GM18526 (cell line): ENCODE results near the gene TRMT112.
A peak's percentile ranks its signal among the peaks of the same experiment; 100 is the strongest.

Experiments
- POLR2A ChIP-seq: IDR thresholded peaks from 3 replicates; pipeline ENCODE4 v1.6.1; 2011; ENCODE audit not compliant: insufficient read length; ENCODE audit errors: extremely low read depth

TRMT112 gene

DNA sequence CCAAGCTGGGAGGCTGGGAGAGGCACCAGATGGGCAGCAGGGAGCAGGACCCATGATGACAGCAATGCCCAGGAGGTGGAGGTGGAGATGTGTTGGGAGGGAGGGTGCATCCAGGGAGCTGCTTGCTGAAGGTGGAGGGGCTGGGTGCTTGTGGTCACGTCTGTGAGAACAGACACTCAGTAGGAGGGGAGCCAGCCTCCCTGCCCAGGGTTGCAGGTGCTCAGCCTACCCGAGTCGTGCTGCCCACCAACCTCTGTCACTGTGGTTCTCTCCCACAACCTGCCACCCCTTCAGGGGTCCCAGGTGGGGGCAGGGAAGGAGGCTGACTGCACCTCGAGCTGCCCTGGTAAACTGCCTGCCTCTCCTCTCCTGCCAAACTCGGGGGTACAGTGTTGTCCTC is 6.0 kb upstream of the TRMT112 start:
- TF ChIP-seq POLR2A, result no peak

- no peak for TF ChIP-seq POLR2A
Observed at GRCh38 chr11:64322925-64323260, 5.5 kb upstream of the TRMT112 start.

GRCh38 chr11:64321533-64321932 is 4.2 kb upstream of the TRMT112 start:
- no peak for TF ChIP-seq POLR2A

DNA sequence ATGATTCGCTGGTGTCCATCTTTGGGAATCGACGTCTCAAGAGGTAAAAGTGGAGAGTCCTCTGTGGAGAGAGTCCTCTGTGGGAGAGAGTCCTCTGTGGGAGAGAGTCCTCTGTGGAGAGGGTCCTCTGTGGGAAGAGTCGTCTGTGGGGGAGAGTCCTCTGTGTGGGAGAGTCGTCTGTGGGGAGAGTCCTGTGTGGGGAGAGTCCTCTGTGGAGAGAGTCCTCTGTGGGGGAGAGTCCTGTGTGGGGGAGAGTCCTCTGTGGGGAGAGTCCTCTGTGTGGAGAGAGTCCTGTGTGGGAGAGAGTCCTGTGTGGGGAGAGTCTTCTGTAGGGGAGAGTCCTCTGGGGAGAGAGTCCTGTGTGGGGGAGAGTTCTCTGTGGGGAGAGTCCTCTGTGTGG is 3.7 kb upstream of the TRMT112 start:
- TF ChIP-seq POLR2A, result no peak

GRCh38 chr11:64320556-64320955 is 3.2 kb upstream of the TRMT112 start:
- TF ChIP-seq POLR2A, result no peak

- no peak for TF ChIP-seq POLR2A
Observed at GRCh38 chr11:64318766-64319761, 1.7 kb upstream of the TRMT112 start.

DNA sequence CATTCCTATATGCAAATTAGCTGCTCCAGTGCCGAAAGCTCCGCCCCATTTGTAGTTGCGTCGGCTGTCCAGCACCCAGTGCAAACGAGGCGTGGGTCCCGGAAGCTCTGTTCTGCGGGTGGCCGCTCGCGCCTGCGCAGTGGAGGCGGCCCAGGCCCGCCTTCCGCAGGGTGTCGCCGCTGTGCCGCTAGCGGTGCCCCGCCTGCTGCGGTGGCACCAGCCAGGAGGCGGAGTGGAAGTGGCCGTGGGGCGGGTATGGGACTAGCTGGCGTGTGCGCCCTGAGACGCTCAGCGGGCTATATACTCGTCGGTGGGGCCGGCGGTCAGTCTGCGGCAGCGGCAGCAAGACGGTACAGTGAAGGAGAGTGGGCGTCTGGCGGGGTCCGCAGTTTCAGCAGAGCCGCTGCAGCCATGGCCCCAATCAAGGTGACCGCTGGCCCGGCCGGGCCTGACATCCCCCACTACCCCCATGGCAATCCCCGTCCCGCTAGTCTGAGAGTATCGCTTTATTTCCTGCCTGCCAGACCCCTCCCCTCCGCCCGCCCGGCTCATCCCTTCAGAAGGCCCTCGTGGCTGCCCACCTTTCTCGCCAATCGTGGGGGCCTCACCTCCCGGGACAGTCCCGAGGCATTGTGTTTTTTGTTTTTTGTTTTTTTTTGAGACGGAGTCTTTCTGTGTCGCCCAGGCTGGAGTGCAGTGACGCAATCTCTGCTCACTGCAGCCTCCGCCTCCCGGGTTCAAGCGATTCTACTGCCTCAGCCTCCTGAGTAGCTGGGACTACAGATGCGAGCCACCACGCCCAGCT is 804 bp upstream of the TRMT112 start, which contains the start of gene PRDX5:
PRDX5 (plus strand) TSS at position 161 of the 805 bp plus-strand sequence; CDS start at position 256, 95 bp downstream.
- peak; percentile 70 for TF ChIP-seq POLR2A

DNA sequence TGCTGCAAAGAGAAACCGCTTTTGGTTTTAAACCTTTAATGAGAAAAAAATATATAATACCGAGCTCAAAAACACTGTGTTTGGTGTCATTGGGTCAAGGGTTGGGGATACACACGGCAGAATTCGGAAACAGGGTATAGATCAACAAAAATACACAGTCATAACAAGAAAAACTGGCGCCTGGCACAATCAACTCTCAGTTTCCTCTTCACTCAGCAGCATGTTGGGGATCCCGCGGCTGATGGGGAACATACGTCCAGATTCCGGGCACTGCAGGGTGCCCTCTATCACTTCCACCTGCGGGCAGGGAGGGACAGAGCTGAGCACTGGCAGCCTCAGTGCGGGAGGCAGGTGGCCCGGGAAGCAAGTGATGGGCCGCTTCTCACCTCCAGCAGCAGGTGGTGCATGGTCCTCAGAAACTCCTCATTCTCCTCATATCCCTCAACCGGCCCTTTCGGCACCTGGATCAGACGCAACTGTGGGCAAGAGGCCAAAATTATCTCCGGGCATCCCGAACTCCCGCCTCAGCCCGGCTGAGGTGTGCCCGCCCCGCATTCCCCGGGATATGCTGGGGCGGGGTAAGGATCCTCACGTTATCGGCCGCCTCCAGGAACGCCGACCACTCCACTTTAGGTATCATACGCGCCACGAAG is 561 bp downstream of the TRMT112 start:
- TF ChIP-seq POLR2A, result no peak

DNA sequence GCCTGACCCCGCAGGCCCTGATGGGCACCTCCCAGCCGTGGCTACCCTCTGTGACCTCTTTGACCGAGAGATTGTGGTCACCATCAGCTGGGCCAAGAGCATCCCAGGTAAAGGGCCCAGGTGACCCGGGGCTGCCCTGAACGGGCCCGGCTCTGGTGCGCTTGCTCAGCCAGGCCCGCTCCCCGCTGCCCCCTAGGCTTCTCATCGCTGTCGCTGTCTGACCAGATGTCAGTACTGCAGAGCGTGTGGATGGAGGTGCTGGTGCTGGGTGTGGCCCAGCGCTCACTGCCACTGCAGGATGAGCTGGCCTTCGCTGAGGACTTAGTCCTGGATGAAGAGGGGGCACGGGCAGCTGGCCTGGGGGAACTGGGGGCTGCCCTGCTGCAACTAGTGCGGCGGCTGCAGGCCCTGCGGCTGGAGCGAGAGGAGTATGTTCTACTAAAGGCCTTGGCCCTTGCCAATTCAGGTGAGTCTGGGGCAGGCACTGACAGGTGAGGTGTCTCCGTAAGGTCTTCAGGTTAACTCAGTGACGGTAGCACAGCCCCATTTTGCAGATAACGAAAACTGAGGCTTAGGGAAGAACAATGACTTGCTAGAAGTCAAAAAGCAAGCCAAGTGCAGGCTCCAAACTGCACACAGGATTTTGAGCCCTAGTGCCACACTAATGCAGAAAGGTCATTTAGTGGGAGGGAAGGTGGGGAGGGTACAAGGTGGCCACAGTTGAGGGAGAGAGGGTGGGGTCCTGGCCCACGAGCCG is 2.4 kb downstream of the TRMT112 start:
- no peak for TF ChIP-seq POLR2A

GRCh38 chr11:64314146-64314804 is 3.1 kb downstream of the TRMT112 start:
- TF ChIP-seq POLR2A, result no peak

GRCh38 chr11:64313491-64314145 is 3.7 kb downstream of the TRMT112 start:
- TF ChIP-seq POLR2A, result no peak

DNA sequence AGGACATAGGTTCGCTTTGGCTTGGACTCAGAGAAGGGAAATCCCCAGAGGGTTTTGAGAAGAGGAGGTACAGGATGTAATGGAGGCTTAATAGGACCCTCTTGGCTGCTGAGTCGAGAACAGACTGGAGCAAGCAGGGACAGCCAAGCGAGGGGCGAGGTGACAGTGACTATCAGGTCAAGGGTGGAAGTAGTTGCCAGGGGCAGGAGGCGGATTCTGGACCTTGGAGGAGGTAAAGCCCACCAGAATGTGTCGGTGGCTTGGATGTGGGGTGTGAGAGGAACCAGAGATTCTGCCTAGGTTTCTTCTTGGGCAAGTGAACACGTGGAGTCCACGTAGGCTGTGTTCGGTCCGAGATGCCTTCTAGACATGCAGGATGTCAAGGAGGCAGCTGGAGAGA is 4.4 kb downstream of the TRMT112 start:
- no peak for TF ChIP-seq POLR2A

- no peak for TF ChIP-seq POLR2A
Observed at GRCh38 chr11:64306876-64307622, 10.3 kb downstream of the TRMT112 start.
